GM23248 (cell line): ENCODE data around the gene ZNF14. TPM values are rescaled to one million over a fixed set of nuclear protein-coding genes. Genes with fewer than 3 reads are reported as not detected.

Experiments
- DNase-seq: peaks from one replicate; pipeline ENCODE4 v3.0.0-alpha.2; 2015
- H2AFZ ChIP-seq: fragments of 200-600 bp; sonication (generic); 2 replicates; pipeline ENCODE4 v1.6.1; 2016; ENCODE audit warnings: antibody characterized with exemption
- H3F3A ChIP-seq: fragments of 200-600 bp; sonication (generic); 2 replicates; pipeline ENCODE4 v1.6.1; 2016; ENCODE audit warnings: mild to moderate bottlenecking, antibody characterized with exemption, mixed run types; ENCODE audit not compliant: insufficient read depth
- H3K27ac ChIP-seq: fragments of 200-600 bp; sonication (generic); 2 replicates; pipeline ENCODE4 v1.5.1; 2016; ENCODE audit warnings: mild to moderate bottlenecking
- H3K27me3 ChIP-seq: fragments of 200-600 bp; sonication (generic); replicated peaks from 2 replicates; pipeline ENCODE4 v1.6.1; 2016; ENCODE audit warnings: mild to moderate bottlenecking; ENCODE audit not compliant: insufficient read depth
- H3K36me3 ChIP-seq: fragments of 200-600 bp; sonication (generic); 2 replicates; pipeline ENCODE4 v1.6.1; 2016; ENCODE audit warnings: low read depth, mild to moderate bottlenecking
- H3K4me1 ChIP-seq: fragments of 200-600 bp; sonication (generic); 2 replicates; pipeline ENCODE4 v1.6.1; 2016; ENCODE audit warnings: mild to moderate bottlenecking; ENCODE audit not compliant: insufficient read depth
- H3K4me2 ChIP-seq: fragments of 200-600 bp; sonication (generic); one replicate; pipeline ENCODE4 v1.6.1; 2016; ENCODE audit warnings: mild to moderate bottlenecking; ENCODE audit not compliant: unreplicated experiment
- H3K4me3 ChIP-seq: fragments of 200-600 bp; sonication (generic); 2 replicates; pipeline ENCODE4 v1.5.1; 2016; ENCODE audit warnings: mild to moderate bottlenecking
- H3K79me2 ChIP-seq: fragments of 200-600 bp; sonication (generic); 2 replicates; pipeline ENCODE4 v1.6.1; 2016; ENCODE audit warnings: mild to moderate bottlenecking; ENCODE audit not compliant: insufficient read depth
- H3K9ac ChIP-seq: fragments of 200-600 bp; sonication (generic); 2 replicates; pipeline ENCODE4 v1.6.1; 2016; ENCODE audit warnings: mild to moderate bottlenecking
- H3K9me2 ChIP-seq: fragments of 200-600 bp; sonication (generic); 2 replicates; pipeline ENCODE4 v1.6.1; 2016; ENCODE audit warnings: mixed run types, mild to moderate bottlenecking, moderate library complexity; ENCODE audit not compliant: insufficient read depth
- H3K9me3 ChIP-seq: fragments of 200-600 bp; sonication (generic); one replicate; pipeline ENCODE4 v1.6.1; 2017; ENCODE audit warnings: low read depth
- H4K20me1 ChIP-seq: fragments of 200-600 bp; sonication (generic); 2 replicates; pipeline ENCODE4 v1.6.0; 2016; ENCODE audit not compliant: insufficient read depth
- EZH2 ChIP-seq: fragments of 200-600 bp; sonication (generic); IDR thresholded peaks from 2 replicates; pipeline ENCODE4 v1.6.1; 2018; ENCODE audit warnings: antibody characterized with exemption, mild to moderate bottlenecking; ENCODE audit not compliant: insufficient read depth, poor library complexity, severe bottlenecking
- EZH2phosphoT487 ChIP-seq: fragments of 200-600 bp; sonication (generic); IDR thresholded peaks from 2 replicates; pipeline ENCODE4 v1.6.1; 2018; ENCODE audit warnings: antibody characterized with exemption, moderate library complexity, mild to moderate bottlenecking, low read depth; ENCODE audit not compliant: insufficient read depth
- WGBS, 2 experiments: methylation state at CpG; one replicate each; pipeline ENCODE4 v1.1.6; 2015 to 2017; ENCODE audit warnings: low lambda C conversion rate in 2 of 2, low coverage in 1 of 2; ENCODE audit errors: missing lambda C conversion rate in 2 of 2; 5-methylcytosine and 5-hydroxymethylcytosine counted together
- in situ Hi-C: fragments of 300-500 bp; cut with MboI; formaldehyde crosslinking; loops from 2 replicates; pipeline ENCODE4 v1.15.0; 2020
- polyA plus RNA-seq: library from polyadenylated mRNA; unstranded; fragments of >200 nt; fragmentation: Nextera tagmentation; extraction: Ambion mirVana; gene quantifications from 2 replicates; pipeline ENCODE4 v1.2.1, GENCODE V29; 2016
- total RNA-seq: library from RNA; depleted of rRNA; stranded (reverse); fragments of >200 nt; shearing (Covaris generic); gene quantifications from 2 replicates; pipeline ENCODE4 v1.2.3, GENCODE V29; 2014

ZNF14 gene
- total and polyA plus RNA-seq, 2 experiments from 2014 or later: 3.3 to 3.8 TPM

- no peaks in the 10 kb centered on the region for H3F3A ChIP-seq
- peaks cover 20% of the 10 kb centered on the region for H3K79me2 ChIP-seq
- H3K4me1 ChIP-seq: no peaks in the 10 kb centered on the region
- no peaks in the 10 kb centered on the region for H4K20me1 ChIP-seq
- no peaks in the 10 kb centered on the region for H3K9me2 ChIP-seq
- H3K4me3 ChIP-seq: no peak overlapping the region
- no peak for DNase-seq
- H3K9ac ChIP-seq: no peak overlapping the region
- no peak overlapping the region for H3K27ac ChIP-seq
- no peaks in the 10 kb centered on the region for H3K27me3 ChIP-seq
- H3K4me2 ChIP-seq: no peak overlapping the region
- H2AFZ ChIP-seq: no peak overlapping the region
- peaks cover 36% of the 10 kb centered on the region for H3K36me3 ChIP-seq
- no peaks in the 10 kb centered on the region for H3K9me3 ChIP-seq
- in situ Hi-C loops: no loop called here
- TF ChIP-seq EZH2phosphoT487: no peak
- TF ChIP-seq EZH2: no peak
- 96% methylated on average over 20 of the region's 20 CpGs for WGBS, 2 experiments
Measured at GRCh38 chr19:19679176-19680073, 53.5 kb downstream of the ZNF14 start.

GRCh38 chr19:19677579-19677978 is 55.3 kb downstream of the ZNF14 start:
- Histone ChIP-seq H3F3A (no peaks in the 10 kb centered on the region), H3K9ac (no peak overlapping the region), H3K4me3 (no peak overlapping the region), H3K9me2 (no peaks in the 10 kb centered on the region), H3K36me3 (peaks cover 43% of the 10 kb centered on the region), H3K4me2 (no peak overlapping the region), H3K9me3 (no peaks in the 10 kb centered on the region), H3K27me3 (no peaks in the 10 kb centered on the region), H3K79me2 (peaks cover 33% of the 10 kb centered on the region), H3K27ac (no peak overlapping the region), H4K20me1 (no peaks in the 10 kb centered on the region), H3K4me1 (no peaks in the 10 kb centered on the region), H2AFZ (no peak overlapping the region)
- 95 to 100% methylated on average over 7 of the region's 7 CpGs for WGBS, 2 experiments
- DNase-seq: no peak
- no peak for TF ChIP-seq EZH2phosphoT487
- in situ Hi-C loops: no loop called here

- Histone ChIP-seq H3K27me3 (no peaks in the 10 kb centered on the region), H3K9me2 (no peaks in the 10 kb centered on the region), H3K9me3 (no peaks in the 10 kb centered on the region), H2AFZ (no peak overlapping the region), H3K36me3 (peaks cover 26% of the 10 kb centered on the region), H3K4me2 (no peak overlapping the region), H3K27ac (no peak overlapping the region), H3K9ac (no peak overlapping the region), H4K20me1 (no peaks in the 10 kb centered on the region), H3F3A (no peaks in the 10 kb centered on the region), H3K79me2 (peaks cover 50% of the 10 kb centered on the region), H3K4me1 (peaks cover 5% of the 10 kb centered on the region; the same call in 1 of the 2 replicates), H3K4me3 (no peak overlapping the region)
- no peak for DNase-seq
- TF ChIP-seq EZH2: no peak
- no peak for TF ChIP-seq EZH2phosphoT487
- 90 to 98% methylated on average over 6 of the region's 6 CpGs for WGBS, 2 experiments
- in situ Hi-C loops: no loop called here
Measured at GRCh38 chr19:19674315-19674714, 58.6 kb downstream of the ZNF14 start.

- H4K20me1 ChIP-seq: no peaks in the 10 kb centered on the region
- no peak overlapping the region for H3K4me2 ChIP-seq
- WGBS, 2 experiments: 93 to 97% methylated on average over 3 of the region's 3 CpGs
- no peaks in the 10 kb centered on the region for H3F3A ChIP-seq
- no peak overlapping the region for H3K27ac ChIP-seq
- no peaks in the 10 kb centered on the region for H3K27me3 ChIP-seq
- peaks cover 18% of the 10 kb centered on the region; the same call in 1 of the 2 replicates for H3K36me3 ChIP-seq
- H3K79me2 ChIP-seq: peaks cover 52% of the 10 kb centered on the region
- no peak for DNase-seq
- H3K4me1 ChIP-seq: peaks cover 5% of the 10 kb centered on the region; the same call in 1 of the 2 replicates
- no peak overlapping the region for H2AFZ ChIP-seq
- H3K4me3 ChIP-seq: no peak overlapping the region
- H3K9me3 ChIP-seq: no peaks in the 10 kb centered on the region
- H3K9ac ChIP-seq: no peak overlapping the region
- in situ Hi-C loops: no loop called here
- H3K9me2 ChIP-seq: no peaks in the 10 kb centered on the region
- TF ChIP-seq EZH2 (no peak), EZH2phosphoT487 (no peak)
Measured at GRCh38 chr19:19672816-19673215, 60.1 kb downstream of the ZNF14 start.
